Stomach (tissue), 9 donors: Measurements from ENCODE around the gene CKAP5. TPM values are rescaled to one million over a fixed set of nuclear protein-coding genes. Genes with fewer than 3 reads are reported as not detected.
"Not testable (repeated sequence)": the region's sequence is repeated elsewhere in the genome, so short reads cannot be mapped to it uniquely, and the experiment has no call there.

Experiments used
- DNase-seq, 2 donors: peaks; one replicate each; pipeline versions ENCODE4 v3.0.0 to v3.0.0-alpha.2; 2013 to 2019
- H3K27ac ChIP-seq, 5 donors: fragments of 200-600 bp in 4 of 5; sonication (generic) in 4 of 5; one replicate each; pipeline ENCODE4 v1.5.1; 2013 to 2019; ENCODE audit warnings: mild to moderate bottlenecking in 1 of 5, moderate library complexity in 1 of 5
- H3K27me3 ChIP-seq, 3 donors: fragments of 200-600 bp; sonication (generic); one replicate each; pipeline ENCODE4 v1.5.1; 2017 to 2019; ENCODE audit warnings: mixed run types in 1 of 3
- H3K36me3 ChIP-seq, 4 donors: fragments of 200-600 bp; sonication (generic); 1 replicate in 3 of 4; 2 replicates in 1 of 4; pipeline ENCODE4 v1.5.1; 2016 to 2019
- H3K4me1 ChIP-seq, 4 donors: fragments of 200-600 bp; sonication (generic); one replicate each; pipeline ENCODE4 v1.5.1; 2016 to 2019
- H3K4me3 ChIP-seq, 4 donors: fragments of 200-600 bp; sonication (generic) in 3 of 4; one replicate each; pipeline ENCODE4 v1.5.1; 2016 to 2019; ENCODE audit warnings: mild to moderate bottlenecking in 1 of 4
- H3K9me3 ChIP-seq, 4 donors: fragments of 200-600 bp; sonication (generic); one replicate each; pipeline ENCODE4 v1.5.1; 2016 to 2019
- CTCF ChIP-seq, 7 experiments: fragments of 450-650 bp in 4 of 7; fragments of 200-600 bp in 3 of 7; sonication (generic) in 3 of 7; IDR thresholded peaks; one replicate each; pipeline ENCODE4 v1.5.1; 2016 to 2019; ENCODE audit warnings: antibody characterized with exemption in 7 of 7, control low read depth in 2 of 7, mild to moderate bottlenecking in 1 of 7
- EP300 ChIP-seq: sonication (generic); formaldehyde crosslinking; IDR thresholded peaks from one replicate; pipeline ENCODE4 v1.6.1; 2017; ENCODE audit warnings: antibody characterized with exemption
- POLR2A ChIP-seq, 4 donors: fragments of 450-650 bp; IDR thresholded peaks; one replicate each; pipeline ENCODE4 v1.6.1; 2016; ENCODE audit warnings: antibody characterized with exemption in 4 of 4, control low read depth in 2 of 4, mild to moderate bottlenecking in 1 of 4, moderate library complexity in 1 of 4
- POLR2AphosphoS5 ChIP-seq, 3 donors: sonication (generic); formaldehyde crosslinking; IDR thresholded peaks; one replicate each; pipeline ENCODE4 v1.6.1; 2016; ENCODE audit warnings: antibody characterized with exemption in 3 of 3
- WGBS, 5 donors: extraction: QIAGEN DNeasy Blood & Tissue Kit in 3 of 5; methylation state at CpG; one replicate each; pipeline versions ENCODE4 v1.1.5 to v1.1.7; 2013 to 2018; 5-methylcytosine and 5-hydroxymethylcytosine counted together
- intact Hi-C: fragments of 100-400 bp; cut with DNase I; formaldehyde crosslinking; loops from one replicate; pipeline ENCODE4 v1.15.1; 2023; ENCODE audit warnings: low total_unique reads
- polyA plus RNA-seq, 3 donors: library from polyadenylated mRNA; stranded (reverse); fragments of 200-250 nt; gene quantifications; one replicate each; pipeline ENCODE4 v1.2.3, GENCODE V29; 2013
- total RNA-seq, 5 donors: library from RNA; depleted of rRNA; stranded (reverse); fragments of >200 nt; gene quantifications; one replicate each; pipeline versions ENCODE4 v1.1.0 to v1.2.3, GENCODE V29; 2014 to 2016
- donor health status: healthy with polysubstance abuse.
- donor health status: Bipolar disorder and iron deficiency.
- donor health status: healthy.

The CKAP5 gene
- total and polyA plus RNA-seq, 8 donors: 7.3 to 327 (median 45.8) TPM

- no peak for DNase-seq
- 73 to 84% (median 79%) methylated on average over 5 of the region's 5 CpGs for WGBS, 5 donors
- Histone ChIP-seq H3K4me1 (peaks cover 0 to 5% (median 2%) of the 10 kb centered on the region in 4 donors), H3K9me3 (no peaks in the 10 kb centered on the region), H3K27me3 (no peaks in the 10 kb centered on the region), H3K4me3 (no peak overlapping the region), H3K36me3 (peaks cover 6 to 24% (median 24%) of the 10 kb centered on the region in 4 donors), H3K27ac (peak overlapping the region; percentile 8 to 81 (median 75))
- TF ChIP-seq CTCF (IDR thresholded peaks at IDR 0.05) (no peak), POLR2AphosphoS5 (IDR thresholded peaks at IDR 0.05) (no peak), POLR2A (IDR thresholded peaks at IDR 0.05) (no peak), EP300 (no peak)
- intact Hi-C loops: no loop called here
Observed at GRCh38 chr11:46711303-46711702, 134.8 kb downstream of the CKAP5 start.

GRCh38 chr11:46710821-46711269 is 135.2 kb downstream of the CKAP5 start:
- Histone ChIP-seq H3K27me3 (no peaks in the 10 kb centered on the region), H3K4me3 (no peak overlapping the region), H3K4me1 (peaks cover 0 to 5% (median 2%) of the 10 kb centered on the region in 4 donors), H3K36me3 (peaks cover 11 to 29% (median 28%) of the 10 kb centered on the region in 4 donors), H3K27ac (peak overlapping the region; percentile 8 to 81 (median 75)), H3K9me3 (no peaks in the 10 kb centered on the region)
- peak in 1 of 2 donors; percentile 27 for DNase-seq
- TF ChIP-seq POLR2A (IDR thresholded peaks at IDR 0.05): no peak
- TF ChIP-seq CTCF (IDR thresholded peaks at IDR 0.05): no peak
- TF ChIP-seq POLR2AphosphoS5 (IDR thresholded peaks at IDR 0.05): peak in 1 of 3 donors; percentile 57
- intact Hi-C loops: no loop called here
- 57 to 76% (median 72%) methylated on average over 10 of the region's 10 CpGs for WGBS, 5 donors

- H3K4me1 ChIP-seq, H3K9me3 ChIP-seq, H3K27me3 ChIP-seq, H3K4me3 ChIP-seq, DNase-seq, intact Hi-C loops, H3K27ac ChIP-seq: not testable (repeated sequence)
- WGBS, 5 donors: 91 to 97% (median 92%) methylated on average over 9 of the region's 9 CpGs
- peaks cover 26 to 44% (median 43%) of the 10 kb centered on the region in 4 donors for H3K36me3 ChIP-seq
Observed at GRCh38 chr11:46709351-46709750, 136.7 kb downstream of the CKAP5 start.

- H3K27ac ChIP-seq: no peak overlapping the region
- no peaks in the 10 kb centered on the region for H3K9me3 ChIP-seq
- no peak for TF ChIP-seq POLR2AphosphoS5 (IDR thresholded peaks at IDR 0.05)
- no peak for TF ChIP-seq CTCF (IDR thresholded peaks at IDR 0.05)
- no peak for TF ChIP-seq EP300
- TF ChIP-seq POLR2A (IDR thresholded peaks at IDR 0.05): no peak
- intact Hi-C loops: no loop called here
- no peaks in the 10 kb centered on the region for H3K27me3 ChIP-seq
- WGBS, 5 donors: 86 to 93% (median 91%) methylated on average over 7 of the region's 7 CpGs
- H3K4me3 ChIP-seq: no peak overlapping the region
- DNase-seq: no peak
- peaks cover 44 to 68% (median 68%) of the 10 kb centered on the region in 4 donors for H3K36me3 ChIP-seq
- H3K4me1 ChIP-seq: peaks cover 8 to 20% (median 15%) of the 10 kb centered on the region in 4 donors
Observed at GRCh38 chr11:46706886-46707285, 139.2 kb downstream of the CKAP5 start.

GRCh38 chr11:46705070-46705688 is 140.9 kb downstream of the CKAP5 start:
- intact Hi-C loops: no loop called here
- H3K4me1 ChIP-seq: peaks cover 15 to 23% (median 21%) of the 10 kb centered on the region in 4 donors
- WGBS, 5 donors: 94 to 100% (median 96%) methylated on average over 1 to 31 of the region's 31 CpGs
- no peak overlapping the region for H3K27ac ChIP-seq
- DNase-seq: no peak
- H3K27me3 ChIP-seq: no peaks in the 10 kb centered on the region
- no peak overlapping the region for H3K4me3 ChIP-seq
- TF ChIP-seq CTCF (IDR thresholded peaks at IDR 0.05): no peak
- no peak for TF ChIP-seq POLR2AphosphoS5 (IDR thresholded peaks at IDR 0.05)
- H3K9me3 ChIP-seq: no peaks in the 10 kb centered on the region
- H3K36me3 ChIP-seq: peaks cover 45 to 69% (median 68%) of the 10 kb centered on the region in 4 donors
